HG02938 (cell line): ENCODE measurements around the gene TSPAN18.

Experiments used
- ATAC-seq: cut with Tn5 transposase; IDR thresholded peaks from one replicate; pipeline ENCODE4 v1.9.1; 2021; ENCODE audit warnings: mild to moderate bottlenecking, moderate library complexity; ENCODE audit not compliant: unreplicated experiment

The TSPAN18 gene

GRCh38 chr11:44817207-44817949 lies 90.6 kb downstream of the TSPAN18 start:
- no peak for ATAC-seq

- ATAC-seq = no peak
Measured at GRCh38 chr11:44818110-44818509, 91.3 kb downstream of the TSPAN18 start.

GRCh38 chr11:44819346-44819745 lies 92.6 kb downstream of the TSPAN18 start:
- ATAC-seq = no peak

- ATAC-seq = no peak
Measured at GRCh38 chr11:44822369-44822768, 95.6 kb downstream of the TSPAN18 start.

- no peak for ATAC-seq
Measured at GRCh38 chr11:44823006-44823405, 96.2 kb downstream of the TSPAN18 start.

GRCh38 chr11:44823868-44824267 lies 97.1 kb downstream of the TSPAN18 start:
- no peak for ATAC-seq

GRCh38 chr11:44824300-44824704 lies 97.5 kb downstream of the TSPAN18 start:
- ATAC-seq = no peak

- ATAC-seq = no peak
Measured at GRCh38 chr11:44825058-44825785, 98.5 kb downstream of the TSPAN18 start.

GRCh38 chr11:44826922-44827643 lies 100.3 kb downstream of the TSPAN18 start:
- no peak for ATAC-seq

- ATAC-seq = no peak
Measured at GRCh38 chr11:44828296-44828695, 101.5 kb downstream of the TSPAN18 start.

- ATAC-seq = no peak
Measured at GRCh38 chr11:44829838-44830237, 103.1 kb downstream of the TSPAN18 start.

GRCh38 chr11:44831605-44832394 lies 105.0 kb downstream of the TSPAN18 start:
- no peak for ATAC-seq

GRCh38 chr11:44832452-44832851 lies 105.7 kb downstream of the TSPAN18 start:
- no peak for ATAC-seq

GRCh38 chr11:44833221-44833876 lies 106.6 kb downstream of the TSPAN18 start:
- no peak for ATAC-seq

- ATAC-seq = no peak
Measured at GRCh38 chr11:44833877-44834452, 107.2 kb downstream of the TSPAN18 start.

- ATAC-seq = no peak
Measured at GRCh38 chr11:44834846-44835245, 108.1 kb downstream of the TSPAN18 start.

GRCh38 chr11:44835296-44835695 lies 108.5 kb downstream of the TSPAN18 start:
- ATAC-seq = no peak

GRCh38 chr11:44835938-44836337 lies 109.2 kb downstream of the TSPAN18 start:
- ATAC-seq = no peak

- ATAC-seq = no peak
Measured at GRCh38 chr11:44837661-44838060, 110.9 kb downstream of the TSPAN18 start.

- ATAC-seq = no peak
Measured at GRCh38 chr11:44839458-44840084, 112.8 kb downstream of the TSPAN18 start.
